Activated T-cell treated with anti-CD3 and anti-CD28 coated beads, Interleukin-2, amount 50 U/mL, for 48 hours (primary cell): ENCODE results near the gene CCT3.

Experiments
- DNase-seq, 2 experiments: peaks; one replicate each; pipeline ENCODE4 v3.0.0-alpha.2; 2020

Gene CCT3

GRCh38 chr1:156320560-156320959 lies 17.5 kb downstream of the CCT3 start:
- DNase-seq = no peak

- no peak for DNase-seq
Observed at GRCh38 chr1:156319664-156320063, 18.4 kb downstream of the CCT3 start.

- DNase-seq = no peak
Observed at GRCh38 chr1:156316909-156317308, 21.2 kb downstream of the CCT3 start.

GRCh38 chr1:156310962-156311361 lies 27.1 kb downstream of the CCT3 start:
- no peak for DNase-seq

GRCh38 chr1:156308078-156308477 lies 30.0 kb downstream of the CCT3 start:
- DNase-seq = no peak

GRCh38 chr1:156305215-156305614 lies 32.9 kb downstream of the CCT3 start:
- DNase-seq = no peak

GRCh38 chr1:156303241-156303640 lies 34.9 kb downstream of the CCT3 start:
- no peak for DNase-seq

- DNase-seq = no peak
Observed at GRCh38 chr1:156298852-156299357, 39.2 kb downstream of the CCT3 start, which contains the start of gene VHLL. Gene VHLL (minus strand): TSS chr1:156299307. CDS start chr1:156299189, 118 bp downstream.

GRCh38 chr1:156295391-156295947 lies 42.6 kb downstream of the CCT3 start, which contains the start of gene GLMP:
Gene GLMP (minus strand): TSS chr1:156295679. CDS start chr1:156295645, 34 bp downstream.
- peak; percentile 61 to 67 for DNase-seq

GRCh38 chr1:156293895-156294294 lies 44.2 kb downstream of the CCT3 start:
- no peak for DNase-seq

- no peak for DNase-seq
Observed at GRCh38 chr1:156293098-156293434, 45.0 kb downstream of the CCT3 start.

- peak; percentile 32 to 48 for DNase-seq
Observed at GRCh38 chr1:156291226-156292061, 46.6 kb downstream of the CCT3 start.

GRCh38 chr1:156289857-156290256 lies 48.2 kb downstream of the CCT3 start:
- DNase-seq = no peak

GRCh38 chr1:156286061-156286460 lies 52.0 kb downstream of the CCT3 start:
- DNase-seq = no peak

GRCh38 chr1:156285437-156285836 lies 52.7 kb downstream of the CCT3 start:
- DNase-seq = no peak

GRCh38 chr1:156284757-156285156 lies 53.3 kb downstream of the CCT3 start:
- DNase-seq = no peak

- DNase-seq = no peak
Observed at GRCh38 chr1:156284112-156284511, 54.0 kb downstream of the CCT3 start, which contains the start of gene TMEM79. Gene TMEM79 (plus strand): TSS chr1:156284325. CDS start chr1:156285227, 902 bp downstream.

GRCh38 chr1:156283521-156283920 lies 54.6 kb downstream of the CCT3 start:
- DNase-seq = no peak

- DNase-seq = peak; percentile 93 to 97
Observed at GRCh38 chr1:156282479-156283222, 55.4 kb downstream of the CCT3 start, which contains the start of gene SMG5. Gene SMG5 (minus strand): TSS chr1:156282825. CDS start chr1:156282680, 145 bp downstream.

- DNase-seq = peak; percentile 58 to 59
Observed at GRCh38 chr1:156281693-156282478, 56.2 kb downstream of the CCT3 start.

- peak; percentile 73 to 76 for DNase-seq
Observed at GRCh38 chr1:156281281-156281680, 56.8 kb downstream of the CCT3 start.

- DNase-seq = no peak
Observed at GRCh38 chr1:156279837-156280236, 58.3 kb downstream of the CCT3 start.
